ENCODE data around the gene AFM.

The AFM gene

DNA sequence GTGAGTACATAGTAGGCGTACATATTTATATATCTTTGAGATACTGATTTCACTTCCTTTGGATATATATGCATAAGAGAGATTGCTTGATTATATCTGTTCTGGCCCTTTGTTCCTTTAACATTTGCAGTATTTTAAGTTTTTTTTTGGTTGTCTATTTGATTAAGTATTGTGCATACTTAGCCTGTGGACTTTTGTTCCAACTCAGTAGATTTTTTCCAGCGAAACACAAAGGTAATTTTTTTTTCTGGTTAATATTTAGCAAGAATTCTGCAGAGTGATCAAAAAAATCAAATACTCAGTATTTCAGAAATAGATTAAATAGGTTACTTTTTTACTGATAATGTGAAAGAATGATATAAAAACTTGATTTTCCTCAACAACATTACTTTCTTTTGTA is at the start of gene AFM:
Gene AFM (plus strand): TSS at position 388 of the 400 bp plus-strand sequence. CDS start 31 bp downstream, outside the sequence.
- no peak for DNase-seq (ENCODE audit: extremely low read depth in 1 of 2, low read depth in 1 of 2)

GRCh38 chr4:73431813-73432168 is 49.8 kb upstream of the AFM start:
- no peak for DNase-seq (ENCODE audit: extremely low read depth in 1 of 2, low read depth in 1 of 2)

DNA sequence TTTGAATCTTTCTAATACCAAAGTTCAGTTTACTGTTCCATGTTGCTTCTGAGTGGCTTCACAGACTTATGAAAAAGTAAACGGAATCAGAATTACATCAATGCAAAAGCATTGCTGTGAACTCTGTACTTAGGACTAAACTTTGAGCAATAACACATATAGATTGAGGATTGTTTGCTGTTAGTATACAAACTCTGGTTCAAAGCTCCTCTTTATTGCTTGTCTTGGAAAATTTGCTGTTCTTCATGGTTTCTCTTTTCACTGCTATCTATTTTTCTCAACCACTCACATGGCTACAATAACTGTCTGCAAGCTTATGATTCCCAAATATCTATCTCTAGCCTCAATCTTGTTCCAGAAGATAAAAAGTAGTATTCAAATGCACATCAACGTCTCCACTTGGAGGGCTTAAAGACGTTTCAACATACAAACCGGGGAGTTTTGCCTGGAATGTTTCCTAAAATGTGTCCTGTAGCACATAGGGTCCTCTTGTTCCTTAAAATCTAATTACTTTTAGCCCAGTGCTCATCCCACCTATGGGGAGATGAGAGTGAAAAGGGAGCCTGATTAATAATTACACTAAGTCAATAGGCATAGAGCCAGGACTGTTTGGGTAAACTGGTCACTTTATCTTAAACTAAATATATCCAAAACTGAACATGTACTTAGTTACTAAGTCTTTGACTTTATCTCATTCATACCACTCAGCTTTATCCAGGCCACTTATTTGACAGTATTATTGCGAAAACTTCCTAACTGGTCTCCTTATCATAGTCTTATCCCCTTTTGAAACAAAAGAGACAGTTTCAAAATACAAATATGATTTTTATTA is 49.2 kb upstream of the AFM start:
- no peak for DNase-seq (ENCODE audit: extremely low read depth in 1 of 2, low read depth in 1 of 2)

DNA sequence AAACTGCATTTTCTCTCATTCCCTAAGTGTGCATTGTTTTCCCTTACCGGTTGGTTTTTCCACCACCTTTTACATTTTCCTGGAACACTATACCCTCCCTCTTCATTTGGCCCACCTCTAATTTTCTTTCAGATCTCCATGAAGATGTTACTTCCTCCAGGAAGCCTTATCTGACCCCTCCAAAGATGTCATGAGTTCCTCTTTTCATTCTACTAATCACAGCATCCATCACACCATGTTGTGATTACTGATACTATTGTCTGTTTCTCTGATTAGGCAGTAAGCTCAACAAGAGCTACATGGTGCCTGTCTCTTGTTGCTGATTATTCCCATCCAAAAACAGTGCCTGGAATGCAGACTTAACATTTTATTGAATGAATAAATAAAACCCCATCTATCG is 48.4 kb upstream of the AFM start:
- DNase-seq (ENCODE audit: extremely low read depth in 1 of 2, low read depth in 1 of 2): no peak

DNA sequence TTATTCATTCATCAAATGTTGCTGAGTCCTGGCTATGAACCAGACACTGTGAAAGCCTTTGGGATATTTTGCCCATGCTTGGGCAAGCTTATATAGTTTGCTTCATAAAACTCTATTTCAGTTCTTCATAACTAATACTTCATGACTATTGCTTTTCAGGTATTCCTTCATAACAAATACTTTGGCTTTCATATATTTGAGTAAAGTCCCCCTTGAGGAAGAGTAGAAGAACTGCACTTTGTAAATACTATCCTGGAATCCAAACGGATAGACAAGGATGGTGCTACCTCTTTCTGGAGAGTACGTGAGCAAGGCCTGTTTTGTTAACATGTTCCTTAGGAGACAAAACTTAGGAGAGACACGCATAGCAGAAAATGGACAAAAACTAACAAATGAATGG is 47.2 kb upstream of the AFM start:
- no peak for DNase-seq (ENCODE audit: extremely low read depth in 1 of 2, low read depth in 1 of 2)

DNA sequence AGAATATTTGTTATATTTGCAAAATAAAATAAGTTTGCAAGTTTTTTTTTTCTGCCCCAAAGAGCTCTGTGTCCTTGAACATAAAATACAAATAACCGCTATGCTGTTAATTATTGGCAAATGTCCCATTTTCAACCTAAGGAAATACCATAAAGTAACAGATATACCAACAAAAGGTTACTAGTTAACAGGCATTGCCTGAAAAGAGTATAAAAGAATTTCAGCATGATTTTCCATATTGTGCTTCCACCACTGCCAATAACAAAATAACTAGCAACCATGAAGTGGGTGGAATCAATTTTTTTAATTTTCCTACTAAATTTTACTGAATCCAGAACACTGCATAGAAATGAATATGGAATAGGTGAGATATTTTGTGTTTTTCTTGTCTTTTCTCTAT is 45.6 kb upstream of the AFM start, which contains the start of gene AFP:
Gene AFP (plus strand): TSS at position 238 of the 400 bp plus-strand sequence. CDS start 42 bp downstream, at position 280.
- no peak for DNase-seq (ENCODE audit: extremely low read depth in 1 of 2, low read depth in 1 of 2)

GRCh38 chr4:73436674-73437557 is 44.6 kb upstream of the AFM start:
- no peak for DNase-seq (ENCODE audit: extremely low read depth in 1 of 2, low read depth in 1 of 2)

DNA sequence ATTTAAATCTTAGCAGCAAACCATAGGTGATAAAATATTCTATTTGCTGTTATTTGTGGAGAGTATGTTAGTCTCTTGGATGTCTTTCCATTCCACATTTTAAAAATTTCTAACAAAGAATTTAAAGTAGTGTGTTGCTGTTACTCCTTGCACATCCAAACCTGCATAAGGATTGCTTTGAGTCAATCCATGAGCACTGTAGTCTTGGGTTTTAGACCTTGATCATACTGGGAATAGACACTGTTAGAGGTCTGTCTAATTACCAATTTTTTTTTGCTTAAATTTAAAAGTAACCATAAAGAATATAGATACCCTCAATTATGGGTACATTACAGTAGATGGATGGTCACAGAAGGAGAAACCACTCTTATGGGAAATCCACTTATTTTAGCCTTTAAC is 44.0 kb upstream of the AFM start:
- DNase-seq (ENCODE audit: extremely low read depth in 1 of 2, low read depth in 1 of 2): no peak

- DNase-seq (ENCODE audit: extremely low read depth in 1 of 2, low read depth in 1 of 2): no peak
Observed at GRCh38 chr4:73438048-73438447, 43.5 kb upstream of the AFM start.

- DNase-seq (ENCODE audit: extremely low read depth in 1 of 2, low read depth in 1 of 2): no peak
Observed at GRCh38 chr4:73438582-73439215, 42.8 kb upstream of the AFM start.

- no peak for DNase-seq (ENCODE audit: extremely low read depth in 1 of 2, low read depth in 1 of 2)
Observed at GRCh38 chr4:73439445-73439844, 42.1 kb upstream of the AFM start.

DNA sequence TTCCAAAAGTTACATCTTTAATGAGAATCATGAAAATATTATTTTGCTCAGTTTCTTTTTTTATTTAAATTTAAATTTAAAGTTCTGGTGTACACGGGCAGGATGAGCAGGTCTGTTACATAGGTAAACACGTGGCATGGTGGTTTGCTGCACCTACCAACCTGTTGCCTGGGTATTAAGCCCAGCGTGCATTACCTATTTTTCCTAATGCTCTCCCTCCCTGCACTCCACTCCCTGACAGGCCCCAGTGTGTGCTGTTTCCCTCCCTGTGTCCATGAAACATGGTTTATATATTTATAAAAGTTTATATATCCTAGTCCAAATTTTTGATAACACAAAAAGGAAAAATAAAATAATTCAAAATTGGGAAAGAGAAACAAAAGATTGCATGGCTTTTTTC is 41.6 kb upstream of the AFM start:
- no peak for DNase-seq (ENCODE audit: extremely low read depth in 1 of 2, low read depth in 1 of 2)

DNA sequence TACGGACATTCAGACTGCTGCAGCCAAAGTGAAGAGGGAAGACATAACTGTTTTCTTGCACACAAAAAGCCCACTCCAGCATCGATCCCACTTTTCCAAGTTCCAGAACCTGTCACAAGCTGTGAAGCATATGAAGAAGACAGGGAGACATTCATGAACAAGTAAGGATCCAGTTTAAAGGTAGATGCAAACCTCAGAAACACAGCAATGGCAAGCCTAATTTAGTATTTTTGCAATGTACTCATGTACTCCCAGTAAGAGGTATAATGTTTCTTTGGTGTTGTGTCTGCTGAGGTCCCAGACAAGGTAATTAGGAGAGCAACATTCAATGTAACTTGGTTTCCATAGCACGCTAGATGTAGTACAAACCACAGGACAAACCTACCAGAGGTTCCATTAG is 40.9 kb upstream of the AFM start:
- DNase-seq (ENCODE audit: extremely low read depth in 1 of 2, low read depth in 1 of 2): no peak

- no peak for DNase-seq (ENCODE audit: extremely low read depth in 1 of 2, low read depth in 1 of 2)
Observed at GRCh38 chr4:73442275-73442674, 39.3 kb upstream of the AFM start.

DNA sequence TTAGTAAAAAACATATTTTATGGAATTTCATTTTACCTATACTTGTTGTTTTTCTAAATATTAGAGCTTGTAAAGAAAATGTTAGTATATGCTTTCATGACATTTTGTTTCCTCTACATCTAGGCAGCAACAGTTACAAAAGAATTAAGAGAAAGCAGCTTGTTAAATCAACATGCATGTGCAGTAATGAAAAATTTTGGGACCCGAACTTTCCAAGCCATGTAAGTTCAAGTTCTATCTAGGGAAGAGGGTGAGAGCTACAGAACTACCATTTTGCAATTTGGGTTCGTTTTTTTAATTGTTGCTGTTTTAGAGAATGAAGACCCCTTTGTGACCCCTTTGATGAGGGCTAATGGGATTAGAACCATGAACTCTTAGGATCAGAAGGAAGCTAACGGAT is 38.3 kb upstream of the AFM start:
- no peak for DNase-seq (ENCODE audit: extremely low read depth in 1 of 2, low read depth in 1 of 2)

GRCh38 chr4:73445383-73446335 is 35.9 kb upstream of the AFM start:
- no peak for DNase-seq (ENCODE audit: extremely low read depth in 1 of 2, low read depth in 1 of 2)

DNA sequence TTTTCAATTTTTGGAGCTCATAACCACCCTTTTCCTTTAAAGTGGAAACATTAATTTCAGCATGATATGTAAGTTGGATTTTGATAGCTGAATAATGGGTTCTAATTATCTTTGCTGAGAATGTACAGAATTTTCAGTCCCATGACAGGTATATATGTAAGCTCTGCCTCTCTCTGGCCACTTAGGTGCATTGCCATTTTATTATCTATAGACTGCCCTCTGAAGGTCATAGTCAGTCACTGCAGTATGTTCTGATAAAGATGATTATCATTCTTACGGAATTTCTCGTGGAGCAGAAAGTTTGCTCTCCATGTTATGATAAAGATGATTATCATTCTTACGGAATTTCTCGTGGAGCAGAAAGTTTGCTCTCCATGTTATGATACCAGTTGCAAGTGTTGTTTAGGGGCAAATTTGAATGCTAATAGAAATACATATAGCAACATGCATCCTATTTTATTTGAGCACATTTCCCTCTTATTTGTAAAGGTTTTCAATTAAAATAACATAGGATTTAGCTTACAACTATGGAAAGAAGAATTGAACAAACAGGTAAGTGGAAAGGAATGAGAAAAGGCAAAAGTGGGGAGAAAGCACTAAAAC is 35.1 kb upstream of the AFM start:
- DNase-seq (ENCODE audit: extremely low read depth in 1 of 2, low read depth in 1 of 2): no peak

DNA sequence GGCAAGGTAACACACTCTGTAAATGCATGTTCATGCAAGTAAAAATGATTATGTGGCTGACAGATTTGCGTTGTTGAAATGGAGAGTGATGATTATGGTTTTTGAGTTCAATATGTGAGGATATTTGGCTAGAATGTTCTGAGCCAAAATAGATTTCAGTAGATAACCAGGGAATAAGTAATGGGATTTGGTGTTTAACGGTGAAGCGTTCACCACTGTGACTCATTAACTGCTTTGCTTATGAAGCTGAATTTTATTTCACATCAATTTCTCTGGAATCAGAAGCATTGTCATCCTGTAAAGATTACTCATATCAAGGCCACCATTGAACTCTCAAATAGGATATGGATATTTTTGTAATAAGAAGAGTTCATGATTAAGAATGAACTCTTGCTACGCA is 33.9 kb upstream of the AFM start:
- no peak for DNase-seq (ENCODE audit: extremely low read depth in 1 of 2, low read depth in 1 of 2)

DNA sequence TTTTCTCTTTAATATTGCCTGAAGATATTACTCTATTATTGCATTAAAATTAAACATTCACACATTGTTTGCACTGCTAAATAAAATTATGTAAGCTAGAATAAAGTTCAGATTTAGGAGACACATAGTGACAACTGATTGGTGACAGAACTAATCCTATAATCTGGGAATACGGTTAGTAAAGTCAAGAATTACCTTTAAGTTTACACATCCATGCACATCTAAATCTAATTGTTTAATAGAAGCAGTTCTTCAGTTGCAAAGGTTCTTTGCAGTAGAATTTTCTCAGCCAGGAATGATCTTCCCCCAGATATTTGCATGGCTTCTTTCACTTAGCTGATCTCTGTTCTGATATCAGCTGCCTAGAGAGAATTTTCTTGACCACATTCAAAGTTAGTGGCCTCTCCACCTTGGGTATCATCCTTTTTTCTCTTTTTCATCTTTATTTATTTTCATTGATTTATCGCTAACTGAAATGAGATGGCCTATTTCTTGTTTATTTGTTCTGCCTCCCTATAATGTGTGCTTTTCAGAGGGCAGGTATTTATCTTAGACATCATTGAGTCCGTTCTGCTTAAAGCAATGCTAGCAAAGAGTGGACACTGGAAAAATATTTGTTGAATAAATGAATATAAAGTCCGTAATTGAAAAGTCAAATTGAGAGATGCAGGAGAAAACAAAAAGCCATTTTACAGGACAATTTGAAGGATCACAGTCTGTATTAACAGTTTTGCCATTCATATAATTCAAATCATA is 32.9 kb upstream of the AFM start:
- DNase-seq (ENCODE audit: extremely low read depth in 1 of 2, low read depth in 1 of 2): no peak

Measured in stimulated activated CD8-positive, alpha-beta memory T cell treated with anti-CD3 and anti-CD28 coated beads, Interleukin-7, amount 100 ng/mL, for 48 hours (primary cell).